ENCODE data around the gene BACE2.

BACE2 gene

DNA sequence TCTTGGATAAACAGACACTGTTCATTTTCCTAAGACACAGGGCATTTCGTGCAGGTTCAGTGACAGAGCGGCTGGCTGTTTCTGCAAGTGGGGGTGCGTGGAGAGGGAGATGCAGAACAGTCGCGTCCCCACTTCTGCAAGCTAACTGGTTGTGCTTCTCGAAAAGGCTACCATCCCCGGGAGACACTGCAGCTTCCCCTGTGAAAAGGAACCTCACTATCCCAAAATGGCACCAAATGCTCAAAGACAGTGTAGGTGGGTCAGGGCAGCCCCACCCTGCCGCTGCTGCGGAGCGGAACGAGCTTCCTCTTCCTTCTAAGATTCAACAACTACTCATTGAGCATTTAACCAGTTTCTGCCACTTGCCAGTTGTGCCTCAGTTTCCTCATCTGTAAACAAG, 19.2 kb upstream of the BACE2 start:
- no peak for DNase-seq (ENCODE audit: low read depth)

GRCh38 chr21:41149199-41149598, 18.8 kb upstream of the BACE2 start:
- no peak for DNase-seq (ENCODE audit: low read depth)

DNA sequence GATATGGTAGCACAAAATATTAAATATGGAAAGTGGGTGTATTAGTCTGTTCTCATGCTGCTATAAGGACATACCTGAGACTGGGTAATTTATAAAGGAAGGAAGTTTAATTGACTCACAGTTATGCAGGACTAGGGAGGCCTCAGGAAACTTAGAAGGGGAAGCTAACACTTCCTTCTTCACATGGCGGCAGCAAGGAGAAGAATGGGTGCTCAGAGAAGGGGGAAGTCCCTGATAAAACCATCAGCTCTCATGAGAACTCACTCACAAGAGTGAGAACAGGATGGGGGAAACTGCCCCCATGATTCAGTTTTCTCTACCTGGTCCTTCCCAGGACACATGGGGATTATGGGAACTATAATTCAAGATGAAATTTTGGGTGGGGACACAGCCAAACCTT, 15.8 kb upstream of the BACE2 start:
- DNase-seq (ENCODE audit: low read depth): no peak

- no peak for DNase-seq (ENCODE audit: low read depth)
Measured at GRCh38 chr21:41153443-41153842, 14.5 kb upstream of the BACE2 start.

GRCh38 chr21:41156142-41156541, 11.8 kb upstream of the BACE2 start:
- DNase-seq (ENCODE audit: low read depth): no peak

- DNase-seq (ENCODE audit: low read depth): no peak
Measured at GRCh38 chr21:41158026-41158425, 9.9 kb upstream of the BACE2 start.

DNA sequence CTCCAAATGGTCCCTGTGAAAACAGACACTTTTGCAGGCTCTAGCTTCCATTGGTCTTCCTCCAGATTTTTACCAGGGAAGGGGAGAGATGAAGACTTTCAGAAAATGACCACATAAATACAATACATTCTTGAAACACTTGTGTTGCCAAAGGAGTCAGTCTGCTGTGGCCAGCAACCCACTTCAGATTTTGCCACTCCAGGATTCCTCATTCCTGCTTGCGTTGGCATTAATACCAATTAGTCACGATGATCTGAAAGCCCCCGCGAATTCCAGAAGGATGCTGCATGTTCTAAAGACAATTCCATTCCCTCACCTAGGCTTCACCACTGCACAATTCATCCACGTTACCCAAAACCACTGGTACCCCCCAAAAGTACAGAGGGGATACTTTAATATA, 7.9 kb upstream of the BACE2 start:
- DNase-seq (ENCODE audit: low read depth): no peak

DNA sequence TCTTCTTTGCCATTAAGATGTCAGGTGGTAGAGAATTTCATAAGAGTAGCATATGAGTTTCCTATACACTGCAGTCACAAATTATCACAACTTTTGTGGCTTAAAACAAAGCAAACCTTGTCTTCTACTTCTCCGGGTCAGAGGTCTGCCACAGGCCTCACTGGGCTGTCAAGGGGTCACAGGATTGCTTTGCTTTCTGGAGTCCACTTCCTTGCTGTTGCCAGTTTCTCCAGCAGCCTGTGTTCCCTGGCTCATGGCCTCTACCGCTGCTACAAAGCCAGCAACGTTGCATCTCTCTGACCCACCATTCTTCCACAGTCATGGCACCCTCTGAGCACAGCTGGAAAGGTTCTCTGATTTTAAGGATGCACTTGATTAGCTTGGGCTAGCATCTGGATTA, 6.5 kb upstream of the BACE2 start:
- no peak for DNase-seq (ENCODE audit: low read depth)

- DNase-seq (ENCODE audit: low read depth): no peak
Measured at GRCh38 chr21:41162096-41162495, 5.9 kb upstream of the BACE2 start.

DNA sequence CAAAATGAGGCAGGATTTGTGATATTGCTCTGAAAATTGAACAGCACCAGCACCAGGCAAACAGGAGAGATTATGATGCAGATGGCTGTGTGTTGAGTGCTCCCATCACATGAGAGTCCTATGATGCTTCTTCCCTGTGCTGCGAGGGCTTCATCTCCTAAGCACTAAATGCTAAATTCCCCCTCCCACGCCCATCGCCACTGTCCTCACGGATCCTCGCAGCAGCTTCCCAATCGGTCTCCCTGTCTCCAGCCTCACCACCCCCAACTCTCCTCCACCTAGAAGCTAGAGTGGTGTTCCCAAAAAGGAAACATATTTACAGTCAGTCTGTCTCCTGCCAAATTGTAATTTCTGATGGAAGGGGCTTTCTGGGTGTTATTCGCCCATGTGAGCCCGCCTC, 4.9 kb upstream of the BACE2 start:
- DNase-seq (ENCODE audit: low read depth): no peak

DNA sequence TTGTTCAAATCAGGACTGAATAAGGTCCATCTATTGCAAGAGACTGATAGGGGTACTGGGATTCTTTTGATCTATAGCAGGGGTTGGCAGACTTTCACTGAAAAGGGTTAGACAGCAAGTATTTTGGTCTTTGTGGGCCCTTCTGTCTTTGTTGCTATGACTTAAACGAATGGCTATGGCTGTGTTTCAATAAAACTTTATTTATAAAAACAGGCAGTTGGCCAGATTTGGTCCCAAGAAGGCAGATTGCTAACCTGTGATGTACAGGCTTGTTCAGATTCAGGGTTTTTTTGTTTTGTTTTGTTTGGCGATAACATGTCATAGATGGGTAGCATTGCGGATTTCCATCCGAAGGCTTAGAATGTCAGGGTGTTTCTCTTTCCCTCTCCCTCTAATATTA, 3.9 kb upstream of the BACE2 start:
- no peak for DNase-seq (ENCODE audit: low read depth)

DNA sequence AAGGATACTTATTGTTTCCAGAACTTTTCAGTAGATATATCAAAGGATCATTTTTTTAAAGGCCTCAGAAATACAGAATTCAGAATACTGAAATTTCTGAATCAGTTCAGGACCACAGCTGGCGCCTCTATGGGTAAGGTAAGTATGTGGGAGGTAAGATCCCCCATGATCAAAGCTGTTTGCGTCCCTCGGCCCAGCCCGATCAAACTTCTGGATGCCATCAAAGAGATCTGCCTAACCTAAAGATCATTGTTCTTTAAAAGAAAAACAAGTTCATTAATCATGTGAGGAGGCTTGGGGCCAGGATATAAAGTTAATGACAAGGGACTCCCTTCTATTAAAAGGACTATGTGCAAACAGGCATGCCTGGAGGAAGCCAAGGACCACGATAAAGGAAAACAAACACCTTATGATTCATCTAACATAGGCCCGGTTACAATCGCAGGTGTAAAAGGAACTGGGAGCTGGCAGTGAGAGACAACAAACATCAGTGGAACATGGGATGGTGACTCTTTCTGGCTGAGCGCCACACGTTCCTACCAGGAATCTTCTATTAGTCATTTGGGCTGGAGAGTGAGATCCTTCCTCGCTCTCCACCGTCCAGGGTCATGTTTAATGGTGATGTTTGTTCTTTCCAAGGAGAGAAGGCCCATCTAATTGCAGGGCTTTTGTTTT, 2.8 kb upstream of the BACE2 start:
- DNase-seq (ENCODE audit: low read depth): no peak

- DNase-seq (ENCODE audit: low read depth): no peak
Measured at GRCh38 chr21:41166884-41167283, 1.1 kb upstream of the BACE2 start.

DNA sequence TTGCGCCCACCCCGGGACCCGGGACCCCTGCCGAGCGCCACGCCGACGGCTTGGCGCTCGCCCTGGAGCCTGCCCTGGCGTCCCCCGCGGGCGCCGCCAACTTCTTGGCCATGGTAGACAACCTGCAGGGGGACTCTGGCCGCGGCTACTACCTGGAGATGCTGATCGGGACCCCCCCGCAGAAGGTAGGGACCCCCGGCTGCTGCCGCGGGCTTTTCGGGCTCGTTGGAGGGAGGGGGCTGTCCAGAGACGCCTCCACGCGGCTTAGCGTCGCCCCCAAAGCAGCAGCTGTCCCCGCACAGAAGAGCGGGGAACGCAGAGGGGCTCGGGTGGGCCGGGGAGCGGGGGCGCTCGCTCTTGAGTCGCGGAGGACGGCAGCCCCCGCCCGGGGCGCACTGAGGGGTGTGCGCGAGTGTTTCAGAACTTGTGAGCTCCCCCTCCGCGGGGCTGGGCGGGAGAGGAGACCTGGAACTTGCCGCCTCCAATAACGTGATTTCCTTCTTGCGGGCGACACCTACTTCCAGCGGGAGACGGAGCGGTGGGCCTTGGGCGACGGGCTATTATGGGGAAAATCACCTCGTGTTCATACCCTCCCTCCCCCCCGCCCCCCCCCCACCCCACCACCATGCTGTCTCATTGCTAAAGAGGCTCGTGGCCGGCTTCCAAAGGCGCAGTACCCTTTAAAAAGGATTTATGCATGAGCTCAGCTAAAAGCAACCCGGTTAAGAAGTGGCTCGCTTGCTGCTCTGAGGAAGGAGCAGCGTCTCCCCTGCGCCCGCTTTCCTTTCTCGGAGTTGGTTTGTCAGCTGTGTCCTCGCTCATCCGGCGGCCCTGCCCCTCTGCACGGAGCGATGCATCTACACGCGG, 664 bp downstream of the BACE2 start:
- no peak for DNase-seq (ENCODE audit: low read depth)

DNA sequence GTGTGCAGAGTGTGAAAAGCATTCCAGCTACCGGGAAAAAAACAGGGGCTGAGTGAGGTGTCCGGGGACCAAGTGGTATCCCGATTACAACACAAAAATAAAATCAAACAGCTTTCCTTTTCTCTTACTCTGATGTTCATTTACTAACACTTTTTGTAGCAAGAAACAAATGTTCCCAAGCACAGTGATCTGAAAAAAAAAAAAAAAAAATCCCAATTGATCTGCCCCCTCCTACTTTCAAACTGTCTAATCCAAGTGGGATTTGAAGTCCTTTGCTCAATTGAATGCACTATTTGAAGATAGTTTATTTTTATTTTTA, 1.3 kb downstream of the BACE2 start:
- no peak for DNase-seq (ENCODE audit: low read depth)

DNA sequence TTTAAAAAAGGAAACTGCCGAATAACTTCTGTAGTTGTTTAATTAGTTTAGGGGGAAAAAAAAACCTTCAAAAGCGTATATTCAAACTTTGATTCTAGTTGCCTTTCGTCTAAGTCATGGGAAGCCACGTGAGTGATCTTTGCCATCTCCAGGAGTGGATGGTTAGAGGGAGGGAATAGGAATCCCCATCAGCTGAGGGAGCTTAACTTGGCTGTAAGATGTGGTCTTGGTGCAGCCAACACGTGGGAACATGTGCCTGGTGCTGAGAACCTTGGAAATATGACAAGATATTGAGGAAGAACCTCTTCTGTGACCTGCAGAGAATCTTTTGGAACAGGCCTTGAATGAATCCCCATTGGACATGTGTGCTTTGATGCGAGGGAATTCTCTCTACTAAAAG, 1.7 kb downstream of the BACE2 start:
- no peak for DNase-seq (ENCODE audit: low read depth)

DNA sequence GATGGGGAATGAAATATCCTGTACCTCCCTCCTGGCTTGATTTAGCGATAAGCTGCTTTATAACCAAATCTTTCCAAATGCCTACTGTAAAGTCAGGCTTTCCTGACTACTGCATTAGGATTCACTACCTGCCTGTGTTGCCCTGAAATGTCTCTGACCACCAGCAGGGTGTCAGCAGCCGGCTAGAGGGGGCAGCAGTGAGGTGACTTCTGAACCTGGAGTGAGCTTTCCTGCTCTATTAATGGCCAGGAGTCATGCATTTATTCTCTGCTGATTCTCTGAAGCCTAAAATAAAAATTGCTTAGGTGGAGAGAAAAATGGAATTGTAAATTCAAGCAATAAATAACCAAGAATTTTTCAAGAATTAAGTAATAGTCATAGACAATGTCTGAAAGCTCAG, 2.5 kb downstream of the BACE2 start:
- no peak for DNase-seq (ENCODE audit: low read depth)

DNA sequence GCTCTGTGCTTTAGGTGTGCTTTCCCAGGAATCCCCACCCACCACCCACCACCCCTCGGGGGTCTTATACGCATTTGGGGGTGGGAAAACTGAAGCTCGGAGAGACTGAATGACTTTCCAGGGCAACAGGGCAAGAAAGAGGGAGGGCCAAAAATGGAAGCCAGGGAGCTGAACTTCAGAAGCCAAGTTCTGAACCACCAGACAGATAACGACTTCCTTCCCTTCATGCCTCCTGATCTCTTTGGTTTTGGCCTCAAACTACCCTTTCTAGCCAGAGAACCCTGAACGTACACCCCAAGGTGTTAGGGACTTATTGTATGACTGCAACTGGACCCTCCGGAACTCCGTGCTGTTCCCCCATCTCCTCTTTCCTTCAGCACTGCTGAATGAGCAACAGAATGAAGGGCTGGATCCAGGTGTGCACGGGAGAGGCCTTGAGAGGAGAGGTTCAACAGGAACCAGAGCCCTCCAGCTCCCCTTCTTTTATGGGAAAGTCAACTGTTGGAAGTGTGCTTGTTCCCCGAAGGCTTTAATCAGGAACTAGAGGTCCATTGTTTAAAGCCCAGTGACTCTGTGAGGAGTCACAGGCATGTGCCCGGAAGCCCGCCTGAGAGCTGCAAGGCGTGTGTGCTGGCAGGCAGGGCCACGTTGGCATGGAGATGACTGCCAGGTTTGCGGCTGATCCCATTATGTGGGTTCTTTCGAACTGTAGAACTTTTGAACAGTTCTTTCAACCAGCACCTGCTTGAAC, 3.1 kb downstream of the BACE2 start:
- DNase-seq (ENCODE audit: low read depth): no peak

DNA sequence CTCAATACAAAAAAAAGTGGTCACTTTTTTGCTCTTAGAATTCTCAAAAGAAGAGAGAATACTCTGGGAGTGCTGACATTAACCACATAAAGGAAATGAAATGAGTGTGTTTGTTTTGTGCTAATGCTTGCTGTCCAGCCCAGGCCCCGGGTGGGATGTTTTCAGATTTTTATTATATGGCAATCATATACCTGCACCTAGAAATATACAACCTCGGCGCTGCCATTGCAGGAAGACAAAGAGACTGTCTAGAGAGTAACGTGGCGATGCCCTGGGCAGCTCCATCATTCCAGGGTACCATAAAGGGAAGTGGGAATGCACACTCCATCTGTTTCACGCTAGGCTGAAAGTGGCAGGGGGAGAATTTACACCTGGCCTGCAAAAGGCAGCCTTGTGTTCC, 7.1 kb downstream of the BACE2 start:
- no peak for DNase-seq (ENCODE audit: low read depth)

- DNase-seq (ENCODE audit: low read depth): no peak
Measured at GRCh38 chr21:41176846-41177245, 8.9 kb downstream of the BACE2 start.

- DNase-seq (ENCODE audit: low read depth): no peak
Measured at GRCh38 chr21:41180752-41181151, 12.8 kb downstream of the BACE2 start.

DNA sequence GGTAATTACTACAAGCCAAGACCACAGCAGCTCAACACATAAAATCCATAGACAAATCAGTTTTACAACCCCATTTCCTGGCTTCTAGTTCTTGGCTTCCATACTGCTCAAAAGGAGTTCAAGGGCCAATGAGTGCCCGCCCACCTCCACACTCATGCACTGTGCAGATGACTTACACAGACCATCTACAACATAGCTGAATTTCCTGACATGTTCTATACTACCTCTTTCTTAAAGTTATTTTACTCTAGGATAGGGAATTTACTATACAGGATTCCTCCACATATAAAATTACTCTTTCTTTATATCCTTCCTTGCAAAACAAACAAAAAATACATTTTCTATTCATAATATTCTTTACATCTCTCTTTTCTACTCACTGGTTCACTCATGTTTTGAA, 14.6 kb downstream of the BACE2 start:
- DNase-seq (ENCODE audit: low read depth): no peak

- no peak for DNase-seq (ENCODE audit: low read depth)
Measured at GRCh38 chr21:41183575-41183974, 15.6 kb downstream of the BACE2 start.

Data from GM04504 (cell line).